GM21529 (cell line): ENCODE data around the gene NPTXR.

Experiments used
- ATAC-seq: cut with Tn5 transposase; IDR thresholded peaks from one replicate; pipeline ENCODE4 v1.9.1; 2021; ENCODE audit not compliant: unreplicated experiment

NPTXR gene

DNA sequence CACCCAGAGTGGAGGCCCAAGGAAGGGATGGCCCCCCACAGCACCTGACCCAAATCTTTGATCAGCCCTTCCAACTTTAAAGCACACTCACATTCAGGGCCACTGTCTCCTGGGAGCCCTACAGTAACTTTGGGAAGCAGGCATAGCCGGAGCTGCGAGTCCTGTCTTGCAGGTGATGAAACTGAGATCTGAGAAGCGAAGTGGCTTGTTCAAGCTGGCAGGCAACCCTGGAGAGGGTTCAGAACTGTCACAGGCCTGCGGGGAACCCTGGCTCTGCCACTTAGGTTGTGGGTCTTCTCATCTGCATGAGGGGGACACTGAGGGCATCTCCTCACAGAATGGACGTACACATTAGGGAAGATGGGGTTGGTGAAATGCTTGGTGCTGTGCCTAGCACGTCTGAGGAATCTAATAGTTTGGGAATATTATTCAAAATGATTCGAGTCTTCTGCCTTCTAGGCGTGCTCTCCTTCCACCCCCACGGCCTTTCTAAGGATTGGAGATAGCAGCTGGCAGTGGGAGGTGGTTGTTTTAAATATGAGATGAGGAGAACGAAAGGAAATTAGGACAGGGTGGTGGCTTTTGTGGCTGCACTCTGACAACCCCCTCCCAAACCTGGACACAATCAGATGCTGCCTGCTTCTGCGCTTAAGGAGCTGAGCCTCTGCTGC lies 69.2 kb downstream of the NPTXR start:
- ATAC-seq: no peak

DNA sequence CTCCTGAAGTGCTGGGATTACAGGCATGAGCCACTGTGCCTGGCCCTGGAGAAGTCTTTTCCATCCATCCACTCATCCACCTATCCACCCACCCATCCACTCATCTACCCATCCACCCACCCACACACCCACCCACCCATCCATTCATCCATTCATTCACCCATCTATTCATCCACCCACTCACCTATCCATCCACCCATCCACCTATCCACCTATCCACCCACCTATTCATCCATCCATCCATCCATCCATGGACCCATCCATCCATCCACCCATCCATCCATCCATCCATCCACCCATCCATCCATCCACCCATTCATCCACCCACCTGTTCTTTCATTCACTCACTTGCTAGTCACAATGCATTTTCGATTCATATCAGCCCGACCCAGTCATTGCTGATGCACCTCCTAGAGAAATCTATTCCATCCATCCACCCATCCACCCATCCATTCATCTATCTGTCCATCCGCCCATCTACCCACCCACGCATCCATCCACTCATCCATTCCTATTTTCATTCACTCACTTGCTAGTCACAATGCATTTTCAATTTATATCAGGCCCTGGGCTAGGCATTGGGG lies 70.4 kb downstream of the NPTXR start:
- no peak for ATAC-seq

DNA sequence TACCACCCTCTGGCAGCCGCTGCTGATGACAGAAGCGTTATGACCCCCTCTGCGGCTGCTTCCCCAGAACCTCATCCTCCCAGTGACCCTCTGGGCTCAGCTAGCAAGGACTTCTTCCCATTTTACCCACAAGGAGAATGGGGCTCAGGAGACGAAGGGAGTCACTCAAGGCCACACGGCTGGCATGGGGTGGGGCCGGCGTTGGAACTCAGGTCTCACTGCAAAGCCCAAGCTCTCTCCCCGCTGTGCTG lies 71.3 kb downstream of the NPTXR start:
- no peak for ATAC-seq

DNA sequence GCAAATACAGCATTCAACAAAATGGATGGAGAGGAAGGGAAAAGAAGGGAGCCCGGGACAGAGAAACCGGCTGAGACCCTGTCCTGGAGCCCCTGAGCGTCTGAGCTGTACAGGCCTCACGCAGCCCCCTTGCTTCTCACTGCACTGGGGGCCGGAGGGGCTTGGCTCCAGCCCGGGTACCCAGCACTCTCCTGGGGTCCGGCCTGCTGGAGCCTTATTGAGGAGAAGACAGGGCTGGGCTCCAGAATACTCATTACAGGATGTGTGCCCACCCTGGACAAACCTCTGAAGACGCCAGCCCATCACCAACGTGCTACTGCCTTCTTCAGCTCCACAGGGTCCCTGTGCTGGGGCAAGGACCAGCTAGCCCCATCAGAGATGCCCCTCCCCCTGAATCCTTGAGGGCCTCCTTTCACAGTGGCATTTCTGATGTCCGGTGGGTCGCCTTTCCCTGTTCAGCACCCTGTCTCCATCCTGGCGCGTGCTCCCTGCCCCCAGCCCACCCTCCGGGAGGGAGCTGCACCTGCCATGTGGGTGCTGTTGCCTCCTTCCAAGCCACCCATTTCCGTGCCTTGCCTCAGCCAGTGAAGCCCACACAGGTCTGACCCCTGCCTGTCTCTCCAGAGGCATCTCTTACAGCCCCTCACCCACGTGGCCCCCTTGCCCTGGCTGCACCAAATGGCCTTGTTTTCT lies 73.4 kb downstream of the NPTXR start:
- ATAC-seq: no peak
